B cell (primary cell): Measurements from ENCODE around the gene EDN3. TPM values are rescaled to one million over a fixed set of nuclear protein-coding genes. Genes with fewer than 3 reads are reported as not detected.

Experiments used
- ATAC-seq: fragments of 200-7000 bp; cut with Tn5 transposase; one replicate; pipeline ENCODE4 v1.10.0; 2021; ENCODE audit warnings: low read depth, mild to moderate bottlenecking, moderate number of reproducible peaks, moderate library complexity
- CTCF ChIA-PET: fragments of 350-600 bp; sonication (Branson Sonifier 250); formaldehyde crosslinking; loops from one replicate; lab custom pipeline; 2021; ENCODE audit warnings: antibody characterized with exemption, inconsistent platforms; lab: Charles Lee
- POLR2A ChIA-PET: fragments of 350-600 bp; sonication (Branson Sonifier 250); formaldehyde crosslinking; loops from one replicate; lab custom pipeline; 2021; ENCODE audit warnings: antibody characterized with exemption; lab: Charles Lee
- DNase-seq: peaks from one replicate; pipeline ENCODE4 v3.0.0; 2013
- H2AFZ ChIP-seq: 2 replicates; pipeline ENCODE4 v1.6.1; 2012; ENCODE audit warnings: mild to moderate bottlenecking, low read depth, low read length; ENCODE audit not compliant: insufficient read depth, poor library complexity, severe bottlenecking
- H3K27ac ChIP-seq, 2 donors: 1 replicate in 1 of 2; 2 replicates in 1 of 2; pipeline ENCODE4 v1.5.1; 2012 to 2013; ENCODE audit warnings: low read length in 2 of 2, mild to moderate bottlenecking in 2 of 2, moderate library complexity in 1 of 2
- H3K27me3 ChIP-seq, 4 experiments: fragments of 200-600 bp in 1 of 4; sonication (generic) in 1 of 4; replicated peaks in 1 of 4; 1 replicate in 2 of 4; 2 replicates in 2 of 4; pipeline versions ENCODE4 v1.6.1 to v1.7.0; 2013 to 2016; ENCODE audit warnings: low read length in 3 of 4, mild to moderate bottlenecking in 2 of 4, mixed read lengths in 1 of 4, moderate library complexity in 1 of 4; ENCODE audit not compliant: insufficient read depth in 4 of 4, control insufficient read depth in 3 of 4; ENCODE audit errors: control extremely low read depth in 1 of 4
- H3K36me3 ChIP-seq, 2 experiments: replicated peaks in 1 of 2; 1 replicate in 1 of 2; 2 replicates in 1 of 2; pipeline versions ENCODE4 v1.6.1 to v1.7.1; 2013; ENCODE audit warnings: low read length in 1 of 2; ENCODE audit not compliant: insufficient read depth in 2 of 2, control insufficient read depth in 1 of 2; ENCODE audit errors: control extremely low read depth in 1 of 2, extremely low read depth in 1 of 2
- H3K4me1 ChIP-seq, 2 donors: fragments of 200-600 bp in 1 of 2; sonication (generic) in 1 of 2; 1 replicate in 1 of 2; 2 replicates in 1 of 2; pipeline versions ENCODE4 v1.5.1 to v1.6.1; 2013 to 2017; ENCODE audit warnings: low read length in 2 of 2; ENCODE audit not compliant: control insufficient read depth in 2 of 2, insufficient read depth in 2 of 2
- H3K4me2 ChIP-seq: replicated peaks from 2 replicates; pipeline ENCODE3; 2012; ENCODE audit warnings: mild to moderate bottlenecking, low read depth, low read length; ENCODE audit not compliant: poor library complexity, severe bottlenecking
- H3K4me3 ChIP-seq, 5 experiments: fragments of 200-600 bp in 1 of 5; sonication (generic) in 1 of 5; 1 replicate in 3 of 5; 2 replicates in 2 of 5; pipeline versions ENCODE4 v1.5.1 to v1.7.0; 2011 to 2016; ENCODE audit warnings: low read length in 4 of 5, mild to moderate bottlenecking in 4 of 5, low read depth in 2 of 5, control low read depth in 1 of 5, moderate library complexity in 1 of 5; ENCODE audit not compliant: insufficient read depth in 1 of 5; ENCODE audit errors: control extremely low read depth in 1 of 5, extremely low read depth in 1 of 5
- H3K79me2 ChIP-seq: fragments of 200-600 bp; sonication (generic); one replicate; pipeline ENCODE4 v1.6.0; 2016; ENCODE audit warnings: low read length; ENCODE audit not compliant: control insufficient read depth, insufficient read depth
- H3K9ac ChIP-seq: fragments of 200-600 bp; sonication (generic); 2 replicates; pipeline ENCODE4 v1.6.1; 2017; ENCODE audit warnings: mild to moderate bottlenecking, low read length, moderate library complexity
- H3K9me3 ChIP-seq, 3 donors: one replicate each; pipeline versions ENCODE4 v1.6.1 to v1.7.1; 2013; ENCODE audit warnings: low read length in 2 of 3; ENCODE audit not compliant: control insufficient read depth in 2 of 3, insufficient read depth in 1 of 3; ENCODE audit errors: control extremely low read depth in 1 of 3
- H4K20me1 ChIP-seq: 2 replicates; pipeline ENCODE4 v1.6.0; 2012; ENCODE audit warnings: mild to moderate bottlenecking, low read length; ENCODE audit not compliant: insufficient read depth, control insufficient read depth, poor library complexity, severe bottlenecking
- H3K27ac Mint-ChIP-seq: one replicate; pipeline ENCODE4 v1.8.0; 2021; ENCODE audit warnings: mixed read lengths
- H3K27me3 Mint-ChIP-seq: one replicate; pipeline ENCODE4 v1.8.0; 2021; ENCODE audit warnings: mixed read lengths
- H3K4me1 Mint-ChIP-seq: one replicate; pipeline ENCODE4 v1.8.0; 2021; ENCODE audit warnings: mixed read lengths
- H3K4me3 Mint-ChIP-seq: one replicate; pipeline ENCODE4 v1.8.0; 2021; ENCODE audit warnings: mixed read lengths
- H3K9me3 Mint-ChIP-seq: one replicate; pipeline ENCODE4 v1.8.0; 2022; ENCODE audit warnings: mixed read lengths; ENCODE audit not compliant: insufficient read depth
- CTCF ChIP-seq: fragments of 200-600 bp; IDR thresholded peaks from one replicate; pipeline ENCODE4 v1.8.0; 2022; ENCODE audit warnings: antibody characterized with exemption, mild to moderate bottlenecking
- EZH2 ChIP-seq: IDR thresholded peaks from 2 replicates; pipeline ENCODE4 v1.6.1; 2012; ENCODE audit warnings: borderline replicate concordance, low read depth, mild to moderate bottlenecking, moderate library complexity, low read length; ENCODE audit not compliant: insufficient read depth, poor library complexity, severe bottlenecking
- WGBS: methylation state at CpG from one replicate; pipeline ENCODE4 v1.1.5; 2013; ENCODE audit warnings: missing lambda C conversion rate; ENCODE audit not compliant: insufficient coverage; 5-methylcytosine and 5-hydroxymethylcytosine counted together
- intact Hi-C: fragments of 100-400 bp; cut with micrococcal nuclease; formaldehyde crosslinking; loops from one replicate; pipeline ENCODE4 v1.10.0; 2022
- polyA plus RNA-seq: library from polyadenylated mRNA; depleted of rRNA; stranded (reverse); fragments of >200 nt; gene quantifications from 2 replicates; pipeline ENCODE4 v1.2.3, GENCODE V29; 2012
- total RNA-seq, 2 donors: library from RNA; stranded (reverse); fragments of 120-200 nt in 1 of 2; gene quantifications; 1 replicate in 1 of 2; 2 replicates in 1 of 2; pipeline versions ENCODE4 v1.2.3 to v1.2.4, GENCODE V29; 2013 to 2022

EDN3 gene
- total and polyA plus RNA-seq, 2 donors (not counting 1 experiment from before 2014, with no cell fraction given) = 0.04 TPM; not detected in 1

GRCh38 chr20:59359906-59360725, 59.7 kb downstream of the EDN3 start:
- Histone ChIP-seq H3K27ac (no peak overlapping the region), H3K9ac (no peak overlapping the region), H3K4me3 (no peak overlapping the region), H2AFZ (no peak overlapping the region), H3K79me2 (no peaks in the 10 kb centered on the region), H3K4me2 (no peak overlapping the region), H3K27me3 (peaks cover 0 to 9% (median 0%) of the 10 kb centered on the region in 4 experiments), H4K20me1 (no peaks in the 10 kb centered on the region), H3K9me3 (no peaks in the 10 kb centered on the region), H3K4me1 (no peaks in the 10 kb centered on the region), H3K36me3 (no peaks in the 10 kb centered on the region)
- ChIA-PET CTCF (no interaction called here), POLR2A (no interaction called here)
- TF ChIP-seq EZH2 (no peak), CTCF (no peak)
- intact Hi-C loops = no loop called here
- no peak overlapping the region for H3K27ac Mint-ChIP-seq
- WGBS = 92% methylated on average over 6 of the region's 15 CpGs
- H3K9me3 Mint-ChIP-seq = no peaks in the 10 kb centered on the region
- no peak for ATAC-seq
- no peak for DNase-seq
- no peak overlapping the region for H3K4me3 Mint-ChIP-seq
- peaks cover 2% of the 10 kb centered on the region for H3K4me1 Mint-ChIP-seq
- H3K27me3 Mint-ChIP-seq = peaks cover 17% of the 10 kb centered on the region

- no peaks in the 10 kb centered on the region for H4K20me1 ChIP-seq
- H3K4me3 ChIP-seq = no peak overlapping the region
- Mint-ChIP-seq H3K27ac (no peak overlapping the region), H3K27me3 (peaks cover 16% of the 10 kb centered on the region), H3K9me3 (no peaks in the 10 kb centered on the region), H3K4me3 (no peak overlapping the region), H3K4me1 (peaks cover 2% of the 10 kb centered on the region)
- CTCF ChIA-PET = interaction anchor here (0.6 kb wide), 1 partner anchor 273 kb away, joined by 3 read pairs; no protein-coding TSS in a partner anchor
- 100% methylated on average over 3 of the region's 4 CpGs for WGBS
- DNase-seq = no peak
- H3K79me2 ChIP-seq = no peaks in the 10 kb centered on the region
- H3K4me1 ChIP-seq = no peaks in the 10 kb centered on the region
- H2AFZ ChIP-seq = no peak overlapping the region
- no peaks in the 10 kb centered on the region for H3K9me3 ChIP-seq
- peaks cover 0 to 9% (median 0%) of the 10 kb centered on the region in 4 experiments for H3K27me3 ChIP-seq
- TF ChIP-seq CTCF = no peak
- TF ChIP-seq EZH2 = no peak
- H3K4me2 ChIP-seq = no peak overlapping the region
- ATAC-seq = no peak
- no peaks in the 10 kb centered on the region for H3K36me3 ChIP-seq
- POLR2A ChIA-PET = no interaction called here
- intact Hi-C loops = no loop called here
- no peak overlapping the region for H3K9ac ChIP-seq
- H3K27ac ChIP-seq = no peak overlapping the region
Measured at GRCh38 chr20:59360934-59361333, 60.5 kb downstream of the EDN3 start.
